LHCN-M2 (cell line): ENCODE data around the gene FGFR3. TPM values are rescaled to one million over a fixed set of nuclear protein-coding genes. Genes with fewer than 3 reads are reported as not detected.

Experiments
- DNase-seq: peaks from one replicate; pipeline ENCODE4 v3.0.0-alpha.2; 2012; ENCODE audit warnings: low read depth
- total RNA-seq: library from RNA; depleted of rRNA; stranded (reverse); fragments of >200 nt; gene quantifications from 2 replicates; pipeline ENCODE4 v1.2.3, GENCODE V29; 2014

FGFR3 gene
- total RNA-seq, 1 experiment from 2014 or later = 0.17 TPM

DNA sequence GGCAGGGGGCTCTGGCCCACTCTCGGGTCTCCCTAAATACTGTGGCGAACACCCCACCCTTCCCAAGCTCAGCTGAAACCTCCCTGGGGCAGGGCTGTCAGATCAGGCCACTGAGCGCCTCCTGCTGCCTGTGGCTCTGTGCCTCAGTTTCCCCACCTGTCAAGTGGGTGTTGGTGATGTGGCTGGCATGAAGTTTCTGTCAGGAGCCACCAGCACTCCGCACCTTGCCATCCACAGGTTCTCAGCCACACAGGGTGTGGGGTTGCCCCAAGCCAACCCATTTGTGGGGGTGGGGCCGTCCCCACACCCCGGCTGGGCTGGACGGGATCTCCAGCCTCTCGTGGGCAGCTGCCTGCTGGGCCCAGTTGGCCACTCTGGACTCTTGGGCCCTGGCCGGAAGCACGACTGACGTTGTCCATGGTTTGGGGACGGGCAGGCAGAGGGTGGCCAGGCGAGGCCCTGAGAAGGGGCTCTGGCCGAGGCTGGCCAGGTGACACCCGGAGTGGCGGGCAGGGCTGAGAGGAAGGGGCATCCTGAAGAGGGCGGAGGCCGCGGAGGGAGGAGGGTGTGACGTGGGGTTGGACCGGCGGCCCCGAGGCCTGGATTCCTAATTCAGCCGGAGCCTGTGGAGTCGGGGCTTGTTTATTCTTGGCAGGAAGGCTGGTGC, 5.5 kb upstream of the FGFR3 start:
- no peak for DNase-seq

- DNase-seq = no peak
Observed at GRCh38 chr4:1788254-1788973, 4.7 kb upstream of the FGFR3 start.

DNA sequence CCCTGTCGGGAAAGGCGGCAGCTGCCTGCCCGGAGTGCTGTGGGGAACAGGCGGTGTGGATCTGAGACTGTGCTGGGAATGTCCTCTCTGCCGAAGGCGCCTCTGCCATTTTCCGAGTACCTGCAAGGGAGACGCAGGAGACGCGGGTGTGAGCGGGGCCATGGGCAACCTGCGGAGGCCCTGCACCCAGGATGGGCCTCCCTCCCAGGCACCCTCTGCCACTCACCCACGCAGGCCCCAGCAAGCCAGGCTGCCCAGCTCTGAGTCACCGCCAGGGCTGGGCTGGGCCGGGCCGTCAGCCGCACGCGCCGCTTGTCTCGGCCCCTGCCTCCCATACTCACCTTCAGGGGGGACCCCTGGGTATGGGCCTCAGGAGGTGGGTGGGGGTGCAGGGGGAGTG, 3.5 kb upstream of the FGFR3 start:
- no peak for DNase-seq

GRCh38 chr4:1790005-1790404, 3.1 kb upstream of the FGFR3 start:
- DNase-seq = no peak

DNA sequence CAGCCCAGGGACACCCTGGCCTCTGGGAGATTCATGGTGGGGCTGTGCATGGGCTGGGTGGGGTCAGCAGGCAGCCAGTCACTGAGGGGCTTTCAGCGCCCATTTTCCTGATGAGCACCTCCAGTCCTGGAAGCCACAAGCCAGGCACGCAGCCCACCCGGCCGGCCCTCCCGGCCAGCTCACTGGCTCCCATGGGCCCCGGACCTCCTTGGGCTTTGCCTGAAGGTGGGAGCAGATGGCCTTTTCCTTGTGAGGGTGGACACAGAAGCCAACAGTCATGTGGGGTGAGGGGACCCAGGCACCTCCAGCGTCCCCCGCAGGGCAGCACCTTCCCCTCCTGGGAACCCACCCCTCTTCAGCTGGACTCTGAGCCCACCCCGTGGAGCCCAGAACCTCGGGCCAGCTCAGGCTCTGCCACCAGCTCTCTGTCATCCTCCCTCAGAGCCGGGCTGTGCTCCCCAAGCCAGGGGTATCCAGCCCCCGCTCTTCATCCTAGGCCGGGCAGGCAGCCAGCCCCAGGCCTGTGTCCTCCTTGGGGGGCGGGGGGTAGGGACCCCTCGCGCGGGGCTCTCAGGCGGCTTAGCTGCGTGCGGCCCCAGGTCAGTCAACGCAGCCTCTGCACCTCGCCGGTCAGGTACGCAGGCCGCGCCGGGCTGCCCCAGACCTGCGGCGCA, 798 bp upstream of the FGFR3 start:
- no peak for DNase-seq

- DNase-seq = no peak
Observed at GRCh38 chr4:1793496-1793840, 375 bp downstream of the FGFR3 start.

GRCh38 chr4:1793940-1794808, 1.1 kb downstream of the FGFR3 start:
- no peak for DNase-seq

GRCh38 chr4:1794809-1795298, 1.8 kb downstream of the FGFR3 start:
- DNase-seq = no peak

GRCh38 chr4:1795299-1796195, 2.5 kb downstream of the FGFR3 start:
- no peak for DNase-seq

DNA sequence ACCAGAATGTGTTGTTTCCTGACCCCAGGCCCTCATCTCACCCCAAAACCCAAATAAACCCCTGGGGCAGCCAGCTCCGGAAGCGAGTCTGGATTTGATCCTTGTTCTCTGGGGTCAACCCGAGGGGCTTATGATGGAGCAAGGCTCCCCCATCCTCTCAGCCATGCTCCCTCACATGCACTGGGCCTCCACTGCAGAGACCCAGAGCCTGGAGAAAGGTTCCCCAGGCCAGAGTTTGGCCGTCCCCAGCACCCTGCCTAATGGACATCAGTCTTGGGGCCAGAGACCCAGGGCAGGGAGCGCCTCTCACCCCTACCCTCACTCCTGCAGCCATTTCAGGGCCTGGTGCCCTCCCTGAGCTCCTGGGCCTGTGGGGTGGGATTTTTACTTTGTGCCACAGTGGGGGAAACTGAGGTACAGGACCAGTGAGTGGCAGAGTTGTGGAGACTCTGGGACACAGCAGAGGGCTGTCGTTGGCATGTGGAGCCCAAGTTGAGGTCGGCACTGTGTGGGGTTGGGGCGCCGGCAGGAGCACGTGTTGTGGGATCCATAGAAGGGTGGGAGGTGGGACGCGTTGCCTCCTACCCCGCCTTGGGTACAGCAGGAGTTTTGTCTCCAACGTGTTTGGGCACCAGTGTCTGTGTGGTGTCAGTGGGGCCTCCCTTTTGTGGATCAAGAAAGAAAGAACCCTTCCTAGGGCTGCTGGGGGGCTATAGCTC, 3.6 kb downstream of the FGFR3 start:
- DNase-seq = no peak

GRCh38 chr4:1797298-1797860, 4.3 kb downstream of the FGFR3 start:
- no peak for DNase-seq

GRCh38 chr4:1797861-1798579, 4.9 kb downstream of the FGFR3 start:
- no peak for DNase-seq

DNA sequence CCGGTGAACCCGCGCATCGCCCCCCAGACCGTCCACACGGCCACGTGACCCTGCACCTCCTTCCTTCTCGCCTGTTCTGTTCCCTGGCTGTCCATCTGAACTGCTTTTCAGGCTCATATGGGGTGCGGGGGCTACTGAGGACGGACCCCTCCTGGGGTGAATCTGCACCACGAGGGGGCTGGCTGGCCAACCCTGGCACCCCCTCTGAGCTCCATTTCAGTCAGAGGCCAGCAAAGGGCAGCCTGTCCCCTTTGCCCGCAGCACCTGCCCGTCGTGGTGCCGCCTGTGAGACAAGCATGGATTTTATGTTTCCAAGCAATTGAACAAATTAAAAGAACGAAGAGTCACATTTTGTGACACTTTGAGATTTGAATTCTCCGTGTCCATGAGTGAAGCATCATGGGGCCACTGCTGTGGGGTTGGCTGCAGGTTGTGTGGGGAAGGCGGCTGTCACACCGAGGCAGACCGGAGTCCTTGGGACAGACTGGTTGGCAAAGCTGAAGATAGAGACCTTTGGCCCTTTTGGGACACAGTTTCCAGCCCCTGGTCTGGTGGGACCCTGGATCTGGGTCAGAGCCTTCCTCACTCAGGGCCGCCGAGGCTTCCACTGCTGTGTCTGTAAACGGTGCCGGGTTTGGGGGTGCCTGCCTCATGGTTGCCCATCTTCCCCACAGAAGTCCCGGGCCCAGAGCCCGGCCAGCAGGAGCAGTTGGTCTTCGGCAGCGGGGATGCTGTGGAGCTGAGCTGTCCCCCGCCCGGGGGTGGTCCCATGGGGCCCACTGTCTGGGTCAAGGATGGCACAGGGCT, 5.7 kb downstream of the FGFR3 start:
- DNase-seq = no peak

GRCh38 chr4:1799387-1800375, 6.6 kb downstream of the FGFR3 start:
- DNase-seq = no peak

DNA sequence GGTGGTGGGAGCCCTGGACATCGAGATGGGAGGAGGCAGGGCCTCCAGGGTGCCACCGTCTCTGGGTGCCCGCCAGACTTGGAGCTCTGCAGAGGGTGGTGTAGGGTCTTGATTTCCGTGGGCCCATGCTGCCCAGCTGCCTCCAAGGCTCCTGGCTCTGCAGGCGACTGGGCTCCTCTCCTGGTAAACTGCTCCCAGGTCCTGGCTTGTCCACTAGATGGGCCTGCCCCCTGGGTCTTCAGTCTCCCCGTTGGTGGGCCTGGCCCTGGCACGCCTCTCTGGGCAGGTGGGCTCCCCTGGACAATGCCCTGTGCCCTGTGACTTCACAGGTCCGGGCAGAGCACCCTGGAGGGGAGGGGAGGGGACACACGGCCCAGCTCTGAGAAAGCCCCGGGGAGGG, 7.7 kb downstream of the FGFR3 start:
- DNase-seq = no peak

GRCh38 chr4:1801286-1801958, 8.3 kb downstream of the FGFR3 start:
- DNase-seq = no peak
